SK-N-SH treated with all-trans-retinoic acid at 6 μM for 48 hours (cell line): ENCODE results near the gene SLC12A5.

Experiments
- ATAC-seq: fragments of 200-7000 bp; cut with Tn5 transposase; 3 replicates; pipeline ENCODE4 v1.9.1; 2020; ENCODE audit warnings: mild to moderate bottlenecking, moderate library complexity
- BACH2 ChIP-seq: fragments of 250-450 bp; sonication (Bioruptor Pico); IDR thresholded peaks from 2 replicates; pipeline ENCODE4 v1.9.0; 2021; ENCODE audit warnings: mild to moderate bottlenecking, borderline replicate concordance
- CSDC2 ChIP-seq: fragments of 250-450 bp; sonication (Bioruptor Pico); IDR thresholded peaks from 2 replicates; pipeline ENCODE4 v1.5.0; 2020; ENCODE audit warnings: mild to moderate bottlenecking, moderate library complexity
- ESRRG ChIP-seq: fragments of 250-450 bp; sonication (Bioruptor Pico); IDR thresholded peaks from 2 replicates; pipeline ENCODE4 v1.6.1; 2021; ENCODE audit warnings: mild to moderate bottlenecking
- GLIS3 ChIP-seq: fragments of 250-450 bp; sonication (Bioruptor Pico); IDR thresholded peaks from 2 replicates; pipeline ENCODE4 v1.5.0; 2020; ENCODE audit warnings: mild to moderate bottlenecking, moderate library complexity
- ISL1 ChIP-seq: fragments of 250-450 bp; sonication (Bioruptor Pico); IDR thresholded peaks from 2 replicates; pipeline ENCODE4 v2.1.2; 2022; ENCODE audit warnings: mild to moderate bottlenecking, moderate library complexity
- PPARA ChIP-seq: fragments of 250-450 bp; sonication (Bioruptor Pico); IDR thresholded peaks from 2 replicates; pipeline ENCODE4 v1.5.0; 2020; ENCODE audit warnings: mild to moderate bottlenecking, borderline replicate concordance
- RARB ChIP-seq: fragments of 250-450 bp; sonication (Bioruptor Pico); IDR thresholded peaks from 2 replicates; pipeline ENCODE4 v1.8.0; 2021; ENCODE audit warnings: mild to moderate bottlenecking, moderate library complexity
- SNAI2 ChIP-seq: fragments of 250-450 bp; sonication (Bioruptor Pico); IDR thresholded peaks from 2 replicates; pipeline ENCODE4 v1.5.0; 2020; ENCODE audit warnings: mild to moderate bottlenecking, moderate library complexity
- TCF4 ChIP-seq: fragments of 250-450 bp; sonication (Bioruptor Pico); IDR thresholded peaks from 2 replicates; pipeline ENCODE4 v1.8.0; 2021; ENCODE audit warnings: mild to moderate bottlenecking, moderate library complexity, borderline replicate concordance
- TOX ChIP-seq: fragments of 250-450 bp; sonication (Bioruptor Pico); IDR thresholded peaks from 2 replicates; pipeline ENCODE4 v1.8.0; 2021; ENCODE audit warnings: mild to moderate bottlenecking, moderate library complexity, borderline replicate concordance
- ZC3H10 ChIP-seq: fragments of 250-450 bp; sonication (Bioruptor Pico); IDR thresholded peaks from 2 replicates; pipeline ENCODE4 v1.5.1; 2021; ENCODE audit warnings: mild to moderate bottlenecking, moderate library complexity
- ZFP3 ChIP-seq: fragments of 250-450 bp; sonication (Bioruptor Pico); IDR thresholded peaks from 2 replicates; pipeline ENCODE4 v1.5.0; 2020; ENCODE audit warnings: mild to moderate bottlenecking, moderate library complexity
- ZFP30 ChIP-seq: fragments of 450-650 bp; formaldehyde crosslinking; IDR thresholded peaks from 2 replicates; pipeline ENCODE4 v1.5.0; 2022; ENCODE audit warnings: mild to moderate bottlenecking, moderate library complexity
- ZNF565 ChIP-seq: fragments of 450-650 bp; formaldehyde crosslinking; conservative IDR thresholded peaks from 2 replicates; pipeline ENCODE4 v1.5.0; 2020; ENCODE audit warnings: low read depth, mild to moderate bottlenecking, moderate library complexity
- ZNF8 ChIP-seq: fragments of 450-650 bp; formaldehyde crosslinking; IDR thresholded peaks from 2 replicates; pipeline ENCODE4 v1.5.0; 2020; ENCODE audit warnings: mild to moderate bottlenecking, moderate library complexity
- TF ChIP-seq, protein P1 (sequence below): fragments of 250-450 bp; sonication (Bioruptor Pico); IDR thresholded peaks from 2 replicates; pipeline ENCODE4 v1.8.0; 2020; ENCODE audit warnings: mild to moderate bottlenecking, moderate library complexity, borderline replicate concordance
- TF ChIP-seq, protein P2 (sequence below): fragments of 250-450 bp; sonication (Bioruptor Pico); IDR thresholded peaks from 2 replicates; pipeline ENCODE4 v1.5.1; 2020; ENCODE audit warnings: low read depth, mild to moderate bottlenecking, moderate library complexity
- TF ChIP-seq, protein P3 (sequence below): fragments of 250-450 bp; sonication (Bioruptor Pico); IDR thresholded peaks from 2 replicates; pipeline ENCODE4 v1.5.0; 2020; ENCODE audit warnings: mild to moderate bottlenecking, moderate library complexity
- TF ChIP-seq, protein P4 (sequence below): fragments of 250-450 bp; sonication (Bioruptor Pico); IDR thresholded peaks from 2 replicates; pipeline ENCODE4 v1.5.1; 2021; ENCODE audit warnings: mild to moderate bottlenecking, moderate library complexity

Gene SLC12A5

DNA sequence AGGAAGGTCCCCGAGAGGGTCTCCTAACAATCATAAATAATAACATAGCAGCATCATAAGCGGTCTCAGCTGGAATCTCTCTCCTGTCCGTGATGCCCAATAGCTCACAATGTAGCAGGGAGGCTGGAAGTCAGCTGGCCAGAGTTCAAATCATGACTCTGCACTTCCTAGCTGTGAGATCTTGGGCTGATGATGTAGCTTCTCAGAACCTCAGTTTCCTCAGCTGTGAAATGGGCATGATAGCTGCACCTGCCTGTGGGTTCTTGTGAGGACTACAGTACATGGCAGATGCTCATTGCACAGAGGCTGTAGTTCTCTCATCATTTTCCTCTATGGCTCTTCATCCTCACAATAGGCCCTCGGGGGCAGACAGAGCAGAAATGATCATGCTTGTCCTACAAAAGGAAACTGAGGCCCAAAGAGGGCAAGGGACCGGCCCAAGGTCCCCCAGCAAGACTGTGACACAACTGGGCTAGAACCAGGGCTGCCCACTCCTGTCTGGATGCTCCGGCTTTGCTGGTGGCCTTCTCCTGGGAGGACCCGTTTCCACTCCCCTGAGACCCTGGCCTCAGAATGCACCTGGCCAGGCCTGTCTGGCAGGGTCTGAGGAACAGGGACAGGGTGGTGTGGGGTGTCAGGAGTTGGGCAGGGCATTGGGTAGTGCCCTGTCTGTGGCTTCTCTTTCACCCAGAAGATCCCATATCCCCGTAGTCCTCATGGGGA, 17.7 kb downstream of the SLC12A5 start:
- no peak for TF ChIP-seq GLIS3
- TF ChIP-seq, protein P1, sequence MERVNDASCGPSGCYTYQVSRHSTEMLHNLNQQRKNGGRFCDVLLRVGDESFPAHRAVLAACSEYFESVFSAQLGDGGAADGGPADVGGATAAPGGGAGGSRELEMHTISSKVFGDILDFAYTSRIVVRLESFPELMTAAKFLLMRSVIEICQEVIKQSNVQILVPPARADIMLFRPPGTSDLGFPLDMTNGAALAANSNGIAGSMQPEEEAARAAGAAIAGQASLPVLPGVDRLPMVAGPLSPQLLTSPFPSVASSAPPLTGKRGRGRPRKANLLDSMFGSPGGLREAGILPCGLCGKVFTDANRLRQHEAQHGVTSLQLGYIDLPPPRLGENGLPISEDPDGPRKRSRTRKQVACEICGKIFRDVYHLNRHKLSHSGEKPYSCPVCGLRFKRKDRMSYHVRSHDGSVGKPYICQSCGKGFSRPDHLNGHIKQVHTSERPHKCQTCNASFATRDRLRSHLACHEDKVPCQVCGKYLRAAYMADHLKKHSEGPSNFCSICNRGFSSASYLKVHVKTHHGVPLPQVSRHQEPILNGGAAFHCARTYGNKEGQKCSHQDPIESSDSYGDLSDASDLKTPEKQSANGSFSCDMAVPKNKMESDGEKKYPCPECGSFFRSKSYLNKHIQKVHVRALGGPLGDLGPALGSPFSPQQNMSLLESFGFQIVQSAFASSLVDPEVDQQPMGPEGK (CRISPR knock-in tag): no peak
- TF ChIP-seq ZNF8 (CRISPR knock-in tag): no peak
- TF ChIP-seq ZFP3 (CRISPR knock-in tag): no peak
- TF ChIP-seq ZC3H10: no peak
- TF ChIP-seq TCF4: no peak
- TF ChIP-seq, protein P2, sequence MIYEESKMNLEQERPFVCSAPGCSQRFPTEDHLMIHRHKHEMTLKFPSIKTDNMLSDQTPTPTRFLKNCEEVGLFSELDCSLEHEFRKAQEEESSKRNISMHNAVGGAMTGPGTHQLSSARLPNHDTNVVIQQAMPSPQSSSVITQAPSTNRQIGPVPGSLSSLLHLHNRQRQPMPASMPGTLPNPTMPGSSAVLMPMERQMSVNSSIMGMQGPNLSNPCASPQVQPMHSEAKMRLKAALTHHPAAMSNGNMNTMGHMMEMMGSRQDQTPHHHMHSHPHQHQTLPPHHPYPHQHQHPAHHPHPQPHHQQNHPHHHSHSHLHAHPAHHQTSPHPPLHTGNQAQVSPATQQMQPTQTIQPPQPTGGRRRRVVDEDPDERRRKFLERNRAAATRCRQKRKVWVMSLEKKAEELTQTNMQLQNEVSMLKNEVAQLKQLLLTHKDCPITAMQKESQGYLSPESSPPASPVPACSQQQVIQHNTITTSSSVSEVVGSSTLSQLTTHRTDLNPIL (CRISPR knock-in tag): no peak
- no peak for TF ChIP-seq RARB (CRISPR knock-in tag)
- TF ChIP-seq, protein P3, sequence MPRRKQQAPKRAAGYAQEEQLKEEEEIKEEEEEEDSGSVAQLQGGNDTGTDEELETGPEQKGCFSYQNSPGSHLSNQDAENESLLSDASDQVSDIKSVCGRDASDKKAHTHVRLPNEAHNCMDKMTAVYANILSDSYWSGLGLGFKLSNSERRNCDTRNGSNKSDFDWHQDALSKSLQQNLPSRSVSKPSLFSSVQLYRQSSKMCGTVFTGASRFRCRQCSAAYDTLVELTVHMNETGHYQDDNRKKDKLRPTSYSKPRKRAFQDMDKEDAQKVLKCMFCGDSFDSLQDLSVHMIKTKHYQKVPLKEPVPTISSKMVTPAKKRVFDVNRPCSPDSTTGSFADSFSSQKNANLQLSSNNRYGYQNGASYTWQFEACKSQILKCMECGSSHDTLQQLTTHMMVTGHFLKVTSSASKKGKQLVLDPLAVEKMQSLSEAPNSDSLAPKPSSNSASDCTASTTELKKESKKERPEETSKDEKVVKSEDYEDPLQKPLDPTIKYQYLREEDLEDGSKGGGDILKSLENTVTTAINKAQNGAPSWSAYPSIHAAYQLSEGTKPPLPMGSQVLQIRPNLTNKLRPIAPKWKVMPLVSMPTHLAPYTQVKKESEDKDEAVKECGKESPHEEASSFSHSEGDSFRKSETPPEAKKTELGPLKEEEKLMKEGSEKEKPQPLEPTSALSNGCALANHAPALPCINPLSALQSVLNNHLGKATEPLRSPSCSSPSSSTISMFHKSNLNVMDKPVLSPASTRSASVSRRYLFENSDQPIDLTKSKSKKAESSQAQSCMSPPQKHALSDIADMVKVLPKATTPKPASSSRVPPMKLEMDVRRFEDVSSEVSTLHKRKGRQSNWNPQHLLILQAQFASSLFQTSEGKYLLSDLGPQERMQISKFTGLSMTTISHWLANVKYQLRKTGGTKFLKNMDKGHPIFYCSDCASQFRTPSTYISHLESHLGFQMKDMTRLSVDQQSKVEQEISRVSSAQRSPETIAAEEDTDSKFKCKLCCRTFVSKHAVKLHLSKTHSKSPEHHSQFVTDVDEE (CRISPR knock-in tag): no peak
- TF ChIP-seq TOX: no peak
- no peak for TF ChIP-seq ISL1 (CRISPR knock-in tag)
- no peak for ATAC-seq

DNA sequence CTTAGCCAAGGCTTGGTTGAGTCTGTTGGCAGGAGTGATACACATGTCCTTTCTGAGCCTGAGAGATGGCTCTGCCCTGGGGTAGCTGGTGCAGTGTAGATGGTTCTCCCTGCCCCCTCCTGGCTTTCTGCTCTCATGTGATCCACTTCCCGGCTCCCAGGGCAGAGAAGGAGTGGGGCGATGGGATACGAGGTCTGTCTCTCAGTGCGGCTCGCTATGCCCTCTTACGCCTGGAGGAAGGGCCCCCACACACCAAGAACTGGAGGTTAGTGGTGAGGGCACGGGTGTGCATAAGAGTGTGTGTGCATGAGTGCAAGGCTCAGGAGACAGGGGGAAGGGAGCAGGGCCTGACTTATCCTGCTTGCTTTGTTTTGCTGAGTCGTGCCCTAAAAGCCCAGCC, 18.8 kb downstream of the SLC12A5 start:
- no peak for ATAC-seq

DNA sequence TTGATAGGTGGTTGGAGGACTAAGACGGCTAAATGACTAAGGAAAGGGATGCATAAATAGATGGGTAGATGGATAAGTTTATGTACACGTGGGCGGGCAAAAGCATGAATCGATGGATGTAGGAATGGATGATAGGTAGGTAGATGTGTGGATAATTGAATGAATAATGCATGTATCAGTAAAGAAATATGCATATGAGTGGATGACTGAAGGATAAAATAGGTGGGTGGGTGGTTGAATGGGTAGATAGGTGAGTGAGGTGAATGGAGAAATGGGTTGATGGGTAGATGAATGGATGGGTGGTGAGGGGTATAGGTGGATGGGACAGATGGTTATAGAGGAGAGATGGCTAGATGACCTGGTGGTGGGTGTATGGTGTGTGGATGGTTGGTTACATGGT, 20.2 kb downstream of the SLC12A5 start:
- no peak for TF ChIP-seq ESRRG (CRISPR knock-in tag)
- no peak for TF ChIP-seq ZFP30
- TF ChIP-seq CSDC2 (CRISPR knock-in tag): no peak
- TF ChIP-seq ZNF565 (CRISPR knock-in tag): no peak
- no peak for TF ChIP-seq TCF4
- TF ChIP-seq SNAI2: no peak
- TF ChIP-seq, protein P4, sequence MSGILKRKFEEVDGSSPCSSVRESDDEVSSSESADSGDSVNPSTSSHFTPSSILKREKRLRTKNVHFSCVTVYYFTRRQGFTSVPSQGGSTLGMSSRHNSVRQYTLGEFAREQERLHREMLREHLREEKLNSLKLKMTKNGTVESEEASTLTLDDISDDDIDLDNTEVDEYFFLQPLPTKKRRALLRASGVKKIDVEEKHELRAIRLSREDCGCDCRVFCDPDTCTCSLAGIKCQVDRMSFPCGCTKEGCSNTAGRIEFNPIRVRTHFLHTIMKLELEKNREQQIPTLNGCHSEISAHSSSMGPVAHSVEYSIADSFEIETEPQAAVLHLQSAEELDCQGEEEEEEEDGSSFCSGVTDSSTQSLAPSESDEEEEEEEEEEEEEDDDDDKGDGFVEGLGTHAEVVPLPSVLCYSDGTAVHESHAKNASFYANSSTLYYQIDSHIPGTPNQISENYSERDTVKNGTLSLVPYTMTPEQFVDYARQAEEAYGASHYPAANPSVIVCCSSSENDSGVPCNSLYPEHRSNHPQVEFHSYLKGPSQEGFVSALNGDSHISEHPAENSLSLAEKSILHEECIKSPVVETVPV (CRISPR knock-in tag): no peak
- TF ChIP-seq TOX: no peak
- no peak for TF ChIP-seq PPARA
- TF ChIP-seq, protein P2 (CRISPR knock-in tag): no peak
- TF ChIP-seq BACH2 (CRISPR knock-in tag): no peak
- no peak for TF ChIP-seq ZC3H10
- ATAC-seq: no peak

More for the DNA sequence above, 18.8 kb downstream of the SLC12A5 start:
- TF ChIP-seq ISL1 (CRISPR knock-in tag) (no peak), PPARA (no peak), ZC3H10 (no peak), RARB (CRISPR knock-in tag) (no peak), TOX (no peak), ZFP3 (CRISPR knock-in tag) (no peak), ESRRG (CRISPR knock-in tag) (no peak)
- TF ChIP-seq, protein P2 (CRISPR knock-in tag): no peak
- TF ChIP-seq, protein P4 (CRISPR knock-in tag): no peak
